ENCODE measurements around the gene CCDC50. TPM values are rescaled to one million over a fixed set of nuclear protein-coding genes. Genes with fewer than 3 reads are reported as not detected.

The CCDC50 gene
- total RNA-seq, 1 donor from 2014 or later = 48.4 TPM

- TF ChIP-seq, protein P1, sequence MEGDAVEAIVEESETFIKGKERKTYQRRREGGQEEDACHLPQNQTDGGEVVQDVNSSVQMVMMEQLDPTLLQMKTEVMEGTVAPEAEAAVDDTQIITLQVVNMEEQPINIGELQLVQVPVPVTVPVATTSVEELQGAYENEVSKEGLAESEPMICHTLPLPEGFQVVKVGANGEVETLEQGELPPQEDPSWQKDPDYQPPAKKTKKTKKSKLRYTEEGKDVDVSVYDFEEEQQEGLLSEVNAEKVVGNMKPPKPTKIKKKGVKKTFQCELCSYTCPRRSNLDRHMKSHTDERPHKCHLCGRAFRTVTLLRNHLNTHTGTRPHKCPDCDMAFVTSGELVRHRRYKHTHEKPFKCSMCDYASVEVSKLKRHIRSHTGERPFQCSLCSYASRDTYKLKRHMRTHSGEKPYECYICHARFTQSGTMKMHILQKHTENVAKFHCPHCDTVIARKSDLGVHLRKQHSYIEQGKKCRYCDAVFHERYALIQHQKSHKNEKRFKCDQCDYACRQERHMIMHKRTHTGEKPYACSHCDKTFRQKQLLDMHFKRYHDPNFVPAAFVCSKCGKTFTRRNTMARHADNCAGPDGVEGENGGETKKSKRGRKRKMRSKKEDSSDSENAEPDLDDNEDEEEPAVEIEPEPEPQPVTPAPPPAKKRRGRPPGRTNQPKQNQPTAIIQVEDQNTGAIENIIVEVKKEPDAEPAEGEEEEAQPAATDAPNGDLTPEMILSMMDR (conservative IDR thresholded peaks at IDR 0.05) = no peak
- H3K27me3 Mint-ChIP-seq (ENCODE audit: low read depth) = no peaks in the 10 kb centered on the region
These were observed 698 bp downstream of the CCDC50 start, which contains the start of gene UTS2B for GRCh38 chr3:191329654-191330529. Gene UTS2B, minus strand, starts transcription at chr3:191330526. Its CDS starts 48,337 bp downstream, at chr3:191282189.

DNA sequence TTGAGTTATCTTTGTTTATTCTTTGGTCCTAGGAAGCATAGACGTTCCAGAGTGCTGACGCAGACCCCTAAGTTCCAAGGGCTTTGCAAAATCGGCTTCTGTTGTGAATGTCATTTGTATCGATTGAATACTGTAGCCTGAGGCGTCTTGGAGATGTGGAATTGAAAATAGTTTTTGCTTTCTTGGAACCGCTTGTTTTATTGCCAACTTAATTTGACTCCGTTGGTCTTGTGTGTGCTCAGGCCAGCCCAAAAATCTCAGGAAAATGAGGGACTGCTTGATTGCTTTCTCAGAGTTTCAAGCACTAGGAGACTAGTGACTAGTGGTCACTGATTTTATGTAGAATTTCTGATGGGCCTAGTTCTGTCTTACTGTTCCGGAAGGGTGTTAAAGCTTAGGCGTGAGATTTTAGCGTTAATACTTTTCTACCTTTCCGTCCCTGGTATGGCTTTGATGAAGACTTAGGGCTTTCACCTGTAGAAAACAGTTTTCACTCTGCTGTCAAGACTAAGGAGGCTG is 1.4 kb downstream of the CCDC50 start:
- Mint-ChIP-seq H3K4me3 (peak overlapping the region; percentile 94), H3K9me3 (no peaks in the 10 kb centered on the region), H3K36me3 (ENCODE audit: low read depth) (no peaks in the 10 kb centered on the region), H3K4me1 (peaks cover 49% of the 10 kb centered on the region), H3K27ac (ENCODE audit: unreplicated experiment) (peak overlapping the region; percentile 95), H3K27me3 (ENCODE audit: low read depth) (no peaks in the 10 kb centered on the region)
- DNase-seq (ENCODE audit: low read depth, low spot score) = no peak
- TF ChIP-seq, protein P1 (conservative IDR thresholded peaks at IDR 0.05) = no peak

More at GRCh38 chr3:191329654-191330529, 698 bp downstream of the CCDC50 start, which contains the start of gene UTS2B:
- H3K4me3 Mint-ChIP-seq = peak within 1 kb of the TSS; percentile 94
- no peaks in the 10 kb centered on the region for H3K36me3 Mint-ChIP-seq (ENCODE audit: low read depth)
- peak within 1 kb of the TSS; percentile 95 for H3K27ac Mint-ChIP-seq (ENCODE audit: unreplicated experiment)
- no peaks in the 10 kb centered on the region for H3K9me3 Mint-ChIP-seq
- peak; percentile 40 for DNase-seq (ENCODE audit: low read depth, low spot score)
- peaks cover 49% of the 10 kb centered on the region for H3K4me1 Mint-ChIP-seq

GRCh38 chr3:191331388-191331787 is 2.2 kb downstream of the CCDC50 start:
- no peaks in the 10 kb centered on the region for H3K9me3 Mint-ChIP-seq
- H3K4me1 Mint-ChIP-seq = peaks cover 49% of the 10 kb centered on the region
- H3K4me3 Mint-ChIP-seq = peak overlapping the region; percentile 94
- H3K36me3 Mint-ChIP-seq (ENCODE audit: low read depth) = no peaks in the 10 kb centered on the region
- peak overlapping the region; percentile 95 for H3K27ac Mint-ChIP-seq (ENCODE audit: unreplicated experiment)
- TF ChIP-seq, protein P1 (conservative IDR thresholded peaks at IDR 0.05) = no peak
- no peak for DNase-seq (ENCODE audit: low read depth, low spot score)
- H3K27me3 Mint-ChIP-seq (ENCODE audit: low read depth) = no peaks in the 10 kb centered on the region

DNA sequence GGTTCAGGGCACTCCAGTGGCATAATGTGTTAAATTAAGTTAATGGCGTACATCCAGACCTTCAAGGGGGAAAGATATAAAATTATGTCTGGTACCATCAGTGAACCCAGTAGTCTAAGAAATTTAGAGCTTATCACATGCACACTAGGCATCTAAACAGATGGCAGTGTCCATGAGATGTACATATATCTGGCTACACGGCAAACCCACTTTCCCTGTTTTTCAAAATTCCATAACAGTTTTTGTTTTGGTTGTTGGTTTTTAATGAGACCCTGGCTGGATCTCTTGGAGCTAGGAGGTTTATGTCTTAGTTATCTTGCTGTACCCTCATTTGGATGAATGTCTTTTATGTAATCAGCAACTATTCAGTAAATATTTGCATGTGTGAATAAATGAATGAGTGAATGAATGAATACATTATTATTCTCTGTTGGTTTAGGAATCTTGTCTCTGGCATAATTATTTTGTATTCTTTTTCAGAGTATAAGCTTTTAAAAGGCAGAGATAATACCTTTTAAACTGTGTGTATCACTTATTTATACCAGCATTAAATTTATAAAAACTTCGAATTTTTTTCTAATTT is 4.2 kb downstream of the CCDC50 start:
- Mint-ChIP-seq H3K9me3 (no peaks in the 10 kb centered on the region), H3K4me3 (no peak overlapping the region), H3K27me3 (ENCODE audit: low read depth) (no peaks in the 10 kb centered on the region)

DNA sequence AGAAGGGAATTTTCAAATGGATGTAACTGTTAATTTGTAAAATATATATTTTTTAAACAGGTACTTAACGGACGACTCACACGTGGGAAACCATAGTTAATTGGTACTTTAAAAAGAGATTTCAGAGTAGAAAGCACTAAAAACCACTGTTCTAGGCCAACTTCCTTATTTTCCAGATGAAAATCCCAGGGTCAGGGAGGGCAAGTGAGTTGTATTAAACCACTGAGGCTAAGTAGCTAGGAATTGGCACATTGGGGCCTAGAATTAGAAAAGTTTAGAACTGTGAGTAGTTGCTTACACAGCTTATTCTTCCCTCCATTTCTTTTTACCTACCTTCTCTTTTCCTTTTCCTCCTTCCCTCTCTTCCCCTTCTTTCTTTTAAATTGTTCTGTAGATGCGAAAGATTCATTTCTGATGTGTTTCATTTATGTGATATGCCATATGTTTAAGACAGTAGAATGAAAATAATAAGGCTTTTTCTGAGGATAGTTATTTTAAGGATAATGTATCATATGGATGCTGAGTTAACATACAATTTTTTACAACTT is 5.2 kb downstream of the CCDC50 start:
- Mint-ChIP-seq H3K27ac (ENCODE audit: unreplicated experiment) (no peak overlapping the region), H3K36me3 (ENCODE audit: low read depth) (no peaks in the 10 kb centered on the region), H3K27me3 (ENCODE audit: low read depth) (no peaks in the 10 kb centered on the region), H3K4me1 (peaks cover 40% of the 10 kb centered on the region), H3K9me3 (no peaks in the 10 kb centered on the region), H3K4me3 (peak overlapping the region; percentile 59)
- TF ChIP-seq, protein P1 (conservative IDR thresholded peaks at IDR 0.05) = no peak
- no peak for DNase-seq (ENCODE audit: low read depth, low spot score)

More for the DNA sequence above, 4.2 kb downstream of the CCDC50 start:
- Mint-ChIP-seq H3K27ac (ENCODE audit: unreplicated experiment) (no peak overlapping the region), H3K36me3 (ENCODE audit: low read depth) (no peaks in the 10 kb centered on the region), H3K4me1 (peaks cover 45% of the 10 kb centered on the region)
- DNase-seq (ENCODE audit: low read depth, low spot score) = no peak
- TF ChIP-seq, protein P1 (conservative IDR thresholded peaks at IDR 0.05) = no peak

All from neural crest cell (in vitro differentiated cells).